SK-N-SH treated with all-trans-retinoic acid at 6 μM for 48 hours (cell line): ENCODE data around the gene NPLOC4.

Source experiments
- ARNTL ChIP-seq: fragments of 450-650 bp; formaldehyde crosslinking; IDR thresholded peaks from 2 replicates; pipeline ENCODE4 v1.5.0; 2020; ENCODE audit warnings: low read depth, mild to moderate bottlenecking, moderate library complexity, borderline replicate concordance
- BACH2 ChIP-seq: fragments of 250-450 bp; sonication (Bioruptor Pico); IDR thresholded peaks from 2 replicates; pipeline ENCODE4 v1.9.0; 2021; ENCODE audit warnings: mild to moderate bottlenecking, borderline replicate concordance
- CSDC2 ChIP-seq: fragments of 250-450 bp; sonication (Bioruptor Pico); IDR thresholded peaks from 2 replicates; pipeline ENCODE4 v1.5.0; 2020; ENCODE audit warnings: mild to moderate bottlenecking, moderate library complexity
- CSRNP3 ChIP-seq: fragments of 250-450 bp; sonication (Bioruptor Pico); IDR thresholded peaks from 2 replicates; pipeline ENCODE4 v1.5.1; 2021; ENCODE audit warnings: mild to moderate bottlenecking, moderate library complexity
- GLIS3 ChIP-seq: fragments of 250-450 bp; sonication (Bioruptor Pico); IDR thresholded peaks from 2 replicates; pipeline ENCODE4 v1.5.0; 2020; ENCODE audit warnings: mild to moderate bottlenecking, moderate library complexity
- OSR1 ChIP-seq: fragments of 250-450 bp; sonication (Bioruptor Pico); IDR thresholded peaks from 2 replicates; pipeline ENCODE4 v1.8.0; 2022; ENCODE audit warnings: moderate library complexity, mild to moderate bottlenecking, inconsistent platforms
- ZFP3 ChIP-seq: fragments of 250-450 bp; sonication (Bioruptor Pico); IDR thresholded peaks from 2 replicates; pipeline ENCODE4 v1.5.0; 2020; ENCODE audit warnings: mild to moderate bottlenecking, moderate library complexity
- ZFP30 ChIP-seq: fragments of 450-650 bp; formaldehyde crosslinking; IDR thresholded peaks from 2 replicates; pipeline ENCODE4 v1.5.0; 2022; ENCODE audit warnings: mild to moderate bottlenecking, moderate library complexity
- ZNF565 ChIP-seq: fragments of 450-650 bp; formaldehyde crosslinking; conservative IDR thresholded peaks from 2 replicates; pipeline ENCODE4 v1.5.0; 2020; ENCODE audit warnings: low read depth, mild to moderate bottlenecking, moderate library complexity
- ZNF70 ChIP-seq: fragments of 450-650 bp; formaldehyde crosslinking; IDR thresholded peaks from 2 replicates; pipeline ENCODE4 v1.5.0; 2020; ENCODE audit warnings: mild to moderate bottlenecking, moderate library complexity

GRCh38 chr17:81644496-81644895, 7.6 kb upstream of the NPLOC4 start:
- TF ChIP-seq OSR1 (no peak), ZNF70 (CRISPR knock-in tag) (no peak), BACH2 (CRISPR knock-in tag) (no peak), CSRNP3 (CRISPR knock-in tag) (no peak), CSDC2 (no peak), ZFP30 (CRISPR knock-in tag) (no peak), ARNTL (CRISPR knock-in tag) (no peak), GLIS3 (CRISPR knock-in tag) (no peak), ZFP3 (no peak), ZNF565 (no peak)
